ENCODE results near the gene PRKN. TPM values are rescaled to one million over a fixed set of nuclear protein-coding genes. Genes with fewer than 3 reads are reported as not detected.

The PRKN gene
- total RNA-seq, 4 donors from 2014 or later, result 4.4 to 669 (median 10.5) TPM

GRCh38 chr6:161792851-161793493 is 934.6 kb downstream of the PRKN start:
- Histone ChIP-seq H3K9me3 (peaks cover 0 to 5% (median 0%) of the 10 kb centered on the region in 4 donors), H3K27me3 (no peaks in the 10 kb centered on the region), H3K27ac (no peak overlapping the region), H3K36me3 (no peaks in the 10 kb centered on the region), H3K4me3 (no peak overlapping the region), H3K4me1 (no peaks in the 10 kb centered on the region)
- DNase-seq, result no peak
- TF ChIP-seq, protein P1, sequence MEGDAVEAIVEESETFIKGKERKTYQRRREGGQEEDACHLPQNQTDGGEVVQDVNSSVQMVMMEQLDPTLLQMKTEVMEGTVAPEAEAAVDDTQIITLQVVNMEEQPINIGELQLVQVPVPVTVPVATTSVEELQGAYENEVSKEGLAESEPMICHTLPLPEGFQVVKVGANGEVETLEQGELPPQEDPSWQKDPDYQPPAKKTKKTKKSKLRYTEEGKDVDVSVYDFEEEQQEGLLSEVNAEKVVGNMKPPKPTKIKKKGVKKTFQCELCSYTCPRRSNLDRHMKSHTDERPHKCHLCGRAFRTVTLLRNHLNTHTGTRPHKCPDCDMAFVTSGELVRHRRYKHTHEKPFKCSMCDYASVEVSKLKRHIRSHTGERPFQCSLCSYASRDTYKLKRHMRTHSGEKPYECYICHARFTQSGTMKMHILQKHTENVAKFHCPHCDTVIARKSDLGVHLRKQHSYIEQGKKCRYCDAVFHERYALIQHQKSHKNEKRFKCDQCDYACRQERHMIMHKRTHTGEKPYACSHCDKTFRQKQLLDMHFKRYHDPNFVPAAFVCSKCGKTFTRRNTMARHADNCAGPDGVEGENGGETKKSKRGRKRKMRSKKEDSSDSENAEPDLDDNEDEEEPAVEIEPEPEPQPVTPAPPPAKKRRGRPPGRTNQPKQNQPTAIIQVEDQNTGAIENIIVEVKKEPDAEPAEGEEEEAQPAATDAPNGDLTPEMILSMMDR (IDR thresholded peaks at IDR 0.05), result no peak
- no peak for TF ChIP-seq POLR2A (IDR thresholded peaks at IDR 0.05)

DNA sequence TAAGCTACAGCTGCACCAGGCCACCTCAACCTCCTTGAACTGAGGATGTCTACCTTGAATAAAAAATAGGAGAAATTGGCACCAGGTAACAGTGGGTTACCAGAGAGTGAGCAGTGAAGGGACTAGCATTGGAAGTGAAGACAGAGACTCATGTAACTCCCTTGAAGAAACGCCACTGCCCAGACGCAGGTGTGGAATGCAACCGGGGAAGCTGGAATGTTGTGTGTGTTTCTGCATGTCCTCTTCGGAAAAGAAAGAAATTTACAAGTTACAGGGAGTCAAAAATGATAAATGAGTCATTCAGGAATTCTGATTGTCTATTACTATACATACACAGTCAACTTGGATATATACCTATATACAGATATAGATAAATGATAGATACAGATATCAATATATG is 939.0 kb downstream of the PRKN start:
- no peak overlapping the region for H3K27ac ChIP-seq
- no peak for DNase-seq
- no peak overlapping the region for H3K4me3 ChIP-seq
- H3K27me3 ChIP-seq, result no peaks in the 10 kb centered on the region
- peaks cover 0 to 5% (median 0%) of the 10 kb centered on the region in 4 donors for H3K9me3 ChIP-seq
- H3K4me1 ChIP-seq, result no peaks in the 10 kb centered on the region
- H3K36me3 ChIP-seq, result no peaks in the 10 kb centered on the region
- TF ChIP-seq POLR2A (IDR thresholded peaks at IDR 0.05), result no peak
- TF ChIP-seq, protein P1 (IDR thresholded peaks at IDR 0.05), result no peak

- Histone ChIP-seq H3K4me3 (no peak overlapping the region), H3K4me1 (no peaks in the 10 kb centered on the region), H3K27me3 (no peaks in the 10 kb centered on the region), H3K27ac (no peak overlapping the region), H3K36me3 (no peaks in the 10 kb centered on the region), H3K9me3 (no peaks in the 10 kb centered on the region)
- no peak for DNase-seq
- TF ChIP-seq POLR2A (IDR thresholded peaks at IDR 0.05), result no peak
- TF ChIP-seq, protein P1 (IDR thresholded peaks at IDR 0.05), result no peak
Observed at GRCh38 chr6:161772176-161772575, 955.4 kb downstream of the PRKN start.

DNA sequence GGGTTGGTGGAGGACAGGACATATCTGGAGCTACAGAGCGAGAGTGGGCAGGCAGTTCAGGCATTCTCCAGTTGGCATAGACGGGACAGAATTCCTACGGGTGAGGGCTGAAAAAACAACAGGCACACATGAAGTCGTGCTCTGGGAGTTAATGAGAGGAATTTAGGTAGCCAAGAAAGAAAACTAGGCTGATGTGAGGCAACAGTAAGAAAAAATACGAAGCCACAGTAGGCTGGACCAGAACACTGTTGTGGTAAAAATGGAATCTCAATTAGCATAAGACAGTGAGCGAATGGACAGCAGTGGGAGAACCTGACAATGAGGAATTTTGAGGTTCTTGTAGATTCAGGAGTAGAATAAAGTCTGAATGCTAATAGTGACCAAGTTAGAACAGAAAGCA is 965.6 kb downstream of the PRKN start:
- Histone ChIP-seq H3K4me1 (no peaks in the 10 kb centered on the region), H3K27me3 (no peaks in the 10 kb centered on the region), H3K27ac (no peak overlapping the region), H3K4me3 (no peak overlapping the region), H3K36me3 (no peaks in the 10 kb centered on the region), H3K9me3 (no peaks in the 10 kb centered on the region)
- TF ChIP-seq, protein P1 (IDR thresholded peaks at IDR 0.05), result no peak
- TF ChIP-seq POLR2A (IDR thresholded peaks at IDR 0.05), result no peak
- no peak for DNase-seq

DNA sequence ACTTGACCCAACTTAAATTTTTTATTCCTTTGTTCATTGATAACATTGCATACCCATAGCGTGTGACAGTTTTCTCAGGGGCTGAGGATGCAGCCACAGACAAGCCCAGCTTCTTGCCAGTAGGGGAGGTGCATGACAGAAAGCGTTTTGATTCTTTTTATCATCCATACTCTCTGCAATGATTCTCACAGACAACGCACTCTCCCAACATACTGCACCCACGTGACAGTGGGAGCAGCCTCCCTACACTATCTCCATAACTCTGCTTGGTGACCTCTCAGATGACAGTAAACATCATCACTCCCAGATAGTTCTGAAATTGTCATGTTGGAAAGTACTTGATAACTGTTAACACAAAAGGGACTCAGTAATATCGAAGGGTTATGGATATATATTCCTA is 972.5 kb downstream of the PRKN start:
- TF ChIP-seq, protein P1 (IDR thresholded peaks at IDR 0.05), result no peak
- no peak for TF ChIP-seq POLR2A (IDR thresholded peaks at IDR 0.05)
- DNase-seq, result no peak
- no peaks in the 10 kb centered on the region for H3K27me3 ChIP-seq

More for the DNA sequence above, 972.5 kb downstream of the PRKN start:
- H3K4me1 ChIP-seq, result no peaks in the 10 kb centered on the region
- H3K4me3 ChIP-seq, result no peak overlapping the region
- H3K27ac ChIP-seq, result no peak overlapping the region
- H3K9me3 ChIP-seq, result no peaks in the 10 kb centered on the region
- H3K36me3 ChIP-seq, result no peaks in the 10 kb centered on the region
